HG02884 (cell line): ENCODE results near the gene ZFHX3.

ENCODE experiments used
- ATAC-seq: cut with Tn5 transposase; IDR thresholded peaks from one replicate; pipeline ENCODE4 v1.9.1; 2021; ENCODE audit warnings: mild to moderate bottlenecking, moderate library complexity; ENCODE audit not compliant: unreplicated experiment

The ZFHX3 gene

DNA sequence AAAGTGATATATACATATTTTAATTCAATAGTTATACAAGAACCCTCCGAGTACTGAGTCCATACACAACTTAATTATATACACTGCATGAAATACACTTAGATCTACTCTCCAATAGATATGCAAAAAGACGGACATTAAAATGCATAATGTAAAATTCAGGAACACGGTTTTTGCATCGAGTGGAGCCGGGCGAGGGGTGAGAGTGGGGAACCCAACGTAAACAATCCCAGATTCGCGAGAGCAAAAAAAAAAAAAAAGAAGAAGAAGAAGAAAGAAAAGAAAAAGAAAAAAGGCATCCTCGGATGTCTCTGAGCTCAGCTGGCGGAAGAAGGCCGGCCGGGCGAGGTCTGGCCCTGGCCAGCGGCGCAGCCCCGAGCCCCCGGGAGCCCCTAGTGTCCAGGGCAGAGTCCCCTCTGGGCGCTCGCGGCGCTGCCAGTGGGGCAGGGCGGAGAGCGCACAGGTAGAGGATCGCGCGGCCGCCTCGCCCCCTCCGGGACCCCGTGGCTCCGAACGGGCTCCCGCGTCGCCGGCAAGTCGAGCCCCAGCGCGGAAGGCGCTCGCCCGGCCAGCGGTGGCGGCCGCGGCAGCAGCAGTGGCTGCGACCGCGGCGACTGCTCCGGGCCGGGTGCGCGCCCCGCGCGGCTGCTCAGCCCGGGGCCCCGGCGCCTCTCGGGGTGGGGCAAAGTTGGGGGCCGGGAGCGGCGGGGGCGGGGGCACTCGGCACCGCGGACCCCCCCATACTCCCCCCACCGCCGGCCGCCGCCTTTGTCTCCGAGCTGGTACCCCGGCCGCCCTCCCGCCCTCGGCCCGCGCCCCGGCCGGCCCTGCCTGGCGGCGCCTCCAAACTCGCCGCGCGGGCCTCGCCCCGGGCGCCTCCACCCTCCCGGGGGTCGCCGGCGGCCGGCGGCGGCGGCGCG, 9.6 kb upstream of the ZFHX3 start:
- peak; percentile 44 for ATAC-seq

DNA sequence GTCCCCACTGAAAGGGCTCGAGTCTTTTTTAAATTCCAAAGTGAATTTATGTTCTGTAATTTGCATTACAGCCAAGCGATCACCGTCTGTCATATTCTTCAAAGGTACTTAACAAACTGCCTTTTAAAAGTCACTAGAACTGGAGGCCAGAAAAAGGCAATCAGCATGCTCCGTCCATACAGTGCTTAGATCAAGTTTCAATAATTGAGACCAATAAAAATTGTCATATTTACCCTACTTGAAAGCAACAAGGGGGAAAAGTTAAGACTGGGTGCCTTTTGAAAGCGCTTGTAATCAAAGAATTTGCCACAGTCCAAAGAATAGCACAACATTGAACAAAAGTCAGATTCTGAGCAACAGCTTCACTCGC, 9.0 kb upstream of the ZFHX3 start:
- ATAC-seq = no peak

DNA sequence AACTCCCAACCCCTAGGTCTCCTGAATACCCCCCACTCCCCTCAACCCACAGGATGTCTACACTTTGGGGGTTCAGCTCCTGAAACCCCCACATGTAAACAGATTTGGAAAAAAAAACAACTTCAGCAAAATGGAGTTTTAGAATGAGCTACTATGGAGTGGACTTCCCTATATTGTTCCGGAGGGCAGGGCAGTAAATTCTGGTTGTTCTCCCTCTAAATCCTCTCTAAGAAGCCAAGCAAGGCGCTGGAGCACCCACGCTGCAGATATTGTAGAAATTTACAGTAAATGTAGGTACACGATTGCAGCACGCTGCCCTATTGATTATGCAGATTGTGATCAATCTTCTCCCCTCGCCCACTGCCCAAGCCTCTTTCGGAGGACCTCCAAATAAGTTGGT, 8.5 kb upstream of the ZFHX3 start:
- no peak for ATAC-seq

DNA sequence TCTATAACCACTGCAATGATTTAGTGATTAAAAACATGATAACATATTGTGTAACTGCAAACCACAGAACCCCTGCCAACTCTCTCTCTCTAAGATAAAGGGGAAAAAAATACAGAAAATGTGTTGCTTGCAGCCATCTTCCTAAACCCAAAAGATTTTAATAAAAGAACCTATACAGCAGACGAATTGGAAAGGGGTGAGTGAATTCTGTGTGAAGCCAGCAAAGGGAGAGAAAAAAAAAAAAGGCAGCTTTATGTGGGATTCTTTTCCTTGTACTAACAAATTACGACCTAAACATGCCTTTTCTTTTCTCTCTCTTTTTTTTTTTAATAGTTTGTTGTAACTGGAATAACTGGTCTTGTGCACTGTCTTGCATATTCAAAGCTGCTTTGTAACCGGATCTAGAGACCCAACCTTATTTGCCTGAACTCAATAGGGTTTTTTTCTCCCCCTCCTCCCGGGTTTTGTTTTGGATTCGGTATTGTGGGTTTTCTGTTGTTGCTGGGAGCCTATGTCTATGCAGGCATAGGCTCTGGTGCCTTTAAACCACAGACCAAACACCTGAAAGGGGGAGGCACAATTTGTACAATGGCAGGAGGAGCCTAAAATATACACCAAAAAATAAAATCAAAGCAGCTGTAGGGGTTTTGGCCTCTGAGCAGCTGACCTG, 7.0 kb upstream of the ZFHX3 start:
- ATAC-seq = no peak

DNA sequence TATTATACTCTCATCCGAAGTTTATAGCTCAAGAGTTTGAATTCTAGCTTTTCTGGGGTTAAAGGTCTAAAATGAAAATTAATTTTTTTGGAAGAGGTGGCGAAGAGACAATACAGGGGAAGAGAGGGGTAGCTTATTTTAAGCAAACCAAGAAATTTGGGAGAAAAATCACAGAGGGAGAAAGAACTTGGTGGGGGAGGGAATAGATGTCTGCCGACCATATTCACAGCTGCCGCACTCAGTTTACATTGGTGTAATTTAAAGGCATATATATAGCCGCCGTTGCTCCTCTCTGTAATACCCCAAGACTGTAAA, 6.5 kb upstream of the ZFHX3 start:
- no peak for ATAC-seq

DNA sequence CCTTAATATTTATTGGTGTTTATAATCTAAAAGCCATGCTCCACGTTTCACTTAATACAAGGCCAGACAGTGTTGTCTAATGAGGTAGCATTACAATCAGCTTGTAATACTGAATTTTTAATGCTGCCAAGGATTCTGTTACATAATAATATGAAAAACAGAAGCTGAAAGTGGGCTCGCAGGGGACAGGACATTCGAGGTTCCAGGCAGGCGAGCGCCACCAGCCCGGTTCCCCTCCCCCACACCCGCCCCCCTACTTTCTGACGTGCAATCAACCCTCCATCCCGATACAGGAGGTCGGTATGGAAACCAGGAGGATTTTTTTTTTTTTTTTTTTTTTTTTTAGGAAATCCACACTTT, 6.2 kb upstream of the ZFHX3 start:
- ATAC-seq = no peak

DNA sequence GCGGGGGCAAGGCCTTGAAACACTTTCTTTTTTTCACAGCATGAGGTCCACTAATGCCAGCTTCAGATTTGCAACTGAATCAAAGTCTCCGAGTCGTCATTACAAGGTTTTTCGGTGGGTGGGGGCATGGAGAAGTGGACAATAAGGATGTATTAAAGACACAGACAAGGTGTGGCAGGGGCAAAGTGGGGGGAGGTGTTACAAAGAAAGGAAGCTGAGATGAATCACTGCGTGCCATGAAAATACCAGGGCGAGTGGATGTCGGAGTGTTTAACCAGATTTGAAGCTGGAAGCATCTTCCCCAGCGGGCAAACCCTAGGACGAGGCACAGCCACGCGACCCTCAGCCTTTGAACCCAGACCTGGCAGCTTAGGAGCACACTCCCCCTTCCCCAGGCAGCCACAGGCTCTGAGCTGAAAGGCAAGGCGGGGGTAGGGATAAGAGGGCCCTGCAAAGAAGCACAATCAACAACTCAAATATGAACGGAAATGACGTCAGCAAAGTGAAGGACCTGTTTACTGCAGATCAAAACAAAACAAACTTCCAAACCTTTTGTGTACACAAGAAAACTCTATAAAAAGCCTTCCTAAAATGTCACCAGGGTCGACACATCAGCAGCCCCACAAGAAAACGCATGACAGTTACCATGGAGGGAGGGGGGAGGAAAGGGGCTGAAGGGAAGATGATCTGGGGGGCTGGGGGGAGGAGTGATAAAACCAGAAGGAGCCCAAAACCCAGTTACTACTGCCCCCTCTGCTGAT, 5.6 kb upstream of the ZFHX3 start:
- ATAC-seq = no peak

DNA sequence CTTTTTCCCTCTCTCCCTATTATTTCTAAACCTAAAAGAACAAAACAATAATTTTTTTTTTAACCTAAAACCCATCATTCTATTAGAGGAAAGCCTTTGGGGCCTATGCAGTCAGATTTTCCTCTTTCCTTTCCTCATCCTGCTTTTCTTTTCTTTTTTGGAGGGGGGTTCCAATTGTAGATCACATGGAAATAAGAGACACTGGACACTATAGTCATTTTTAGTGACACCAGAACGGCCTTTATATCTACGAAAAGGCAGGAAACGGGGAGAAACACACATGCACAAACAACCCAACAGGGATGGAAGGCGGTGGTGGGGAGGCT, 5.1 kb upstream of the ZFHX3 start:
- no peak for ATAC-seq

DNA sequence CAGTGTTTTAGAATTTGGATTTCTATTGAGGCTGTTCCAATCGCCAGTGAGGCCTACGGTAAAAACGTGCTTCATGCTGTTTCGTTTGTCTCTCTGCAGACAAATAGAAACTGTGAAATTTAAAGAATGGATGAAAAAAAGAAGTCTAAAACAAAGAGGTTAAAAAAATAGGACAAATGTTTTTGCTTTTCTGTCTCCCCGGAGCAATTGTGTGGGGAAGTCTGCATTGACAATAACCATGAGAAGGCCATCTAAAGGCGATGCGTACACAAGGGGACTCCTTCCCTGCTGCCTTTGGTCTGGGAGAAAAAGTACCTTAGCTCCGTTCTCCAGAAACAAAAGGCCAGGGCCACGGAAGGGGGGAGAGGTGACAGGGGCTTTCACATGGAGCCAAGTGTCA, 4.6 kb upstream of the ZFHX3 start:
- ATAC-seq = no peak

DNA sequence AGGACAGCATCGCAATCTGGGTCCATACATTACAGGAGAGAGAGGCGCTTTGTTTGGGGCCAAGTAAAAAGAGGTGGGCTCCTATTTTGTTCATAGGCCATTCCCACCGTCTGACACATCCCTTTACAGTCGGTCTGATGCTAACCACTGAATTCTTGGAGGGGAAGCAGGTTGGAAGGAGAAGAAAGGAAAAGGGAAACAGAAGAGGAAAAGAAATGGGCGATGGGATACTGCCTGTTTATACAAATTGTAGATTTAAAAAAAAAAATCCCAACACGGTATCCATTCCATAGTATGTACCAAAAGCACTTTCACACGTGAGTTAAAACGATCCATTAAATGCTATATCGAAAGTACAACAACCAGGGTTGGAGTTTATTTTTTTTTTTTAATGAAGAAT, 4.0 kb upstream of the ZFHX3 start:
- ATAC-seq = no peak

DNA sequence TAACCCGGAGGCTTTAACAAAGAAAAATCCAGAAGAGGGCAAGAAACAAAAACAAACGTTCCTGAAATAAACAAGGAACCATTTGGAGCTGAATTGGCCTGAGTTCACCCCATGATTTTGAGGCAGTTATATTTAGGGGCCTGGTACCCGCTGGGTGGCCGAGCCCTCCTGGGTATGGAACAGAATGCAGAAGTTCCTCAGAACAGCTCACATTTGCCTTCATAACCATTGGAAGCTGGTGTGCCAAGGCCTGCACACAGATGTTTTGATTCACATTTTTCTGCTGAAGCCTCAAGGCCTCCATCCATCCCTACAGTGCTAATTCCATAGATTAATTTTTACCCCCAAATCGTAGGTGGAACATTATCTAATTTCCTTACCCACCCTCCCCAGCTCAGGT, 3.3 kb upstream of the ZFHX3 start:
- ATAC-seq = no peak

DNA sequence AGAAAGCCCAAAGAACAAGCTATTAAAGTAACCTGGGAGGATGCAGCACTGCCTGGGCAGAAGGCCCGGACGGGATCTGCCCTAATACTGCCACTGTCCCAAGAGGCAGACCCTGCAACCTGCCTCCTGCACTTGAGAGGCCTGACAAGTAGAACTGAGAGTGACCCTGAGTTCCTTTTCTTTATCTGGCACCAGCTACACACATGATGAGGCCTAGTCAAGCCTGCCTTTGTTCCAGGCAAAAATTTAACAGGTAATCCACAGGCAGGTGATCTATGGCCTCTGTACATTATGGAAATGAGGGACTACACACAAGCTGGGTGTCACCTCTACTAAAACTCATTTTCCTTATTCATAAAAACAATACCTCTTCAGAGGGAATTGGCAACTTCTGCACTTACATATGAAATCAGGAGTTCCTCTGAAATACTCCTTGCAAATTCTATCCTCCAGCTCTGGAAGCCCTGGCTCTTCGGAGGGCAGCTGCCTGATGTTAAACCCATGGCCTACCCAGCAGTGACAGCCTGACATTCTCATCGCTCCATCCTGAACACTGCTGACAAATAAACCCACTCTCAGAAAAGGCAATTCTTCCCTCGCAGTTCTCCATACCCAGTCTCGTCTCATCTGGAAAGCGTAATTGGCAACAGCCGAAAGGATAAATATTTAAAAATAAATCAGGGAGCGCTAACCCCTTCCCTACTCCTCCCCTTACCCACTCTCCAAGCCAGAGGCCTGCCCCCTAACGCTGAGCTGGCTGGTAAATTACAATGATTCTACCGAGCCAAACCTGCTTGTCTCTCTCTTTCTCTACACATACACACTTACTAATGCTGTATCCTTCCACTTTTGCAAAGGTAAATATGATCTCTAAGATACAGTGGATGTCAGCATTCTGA, 2.5 kb upstream of the ZFHX3 start:
- no peak for ATAC-seq

DNA sequence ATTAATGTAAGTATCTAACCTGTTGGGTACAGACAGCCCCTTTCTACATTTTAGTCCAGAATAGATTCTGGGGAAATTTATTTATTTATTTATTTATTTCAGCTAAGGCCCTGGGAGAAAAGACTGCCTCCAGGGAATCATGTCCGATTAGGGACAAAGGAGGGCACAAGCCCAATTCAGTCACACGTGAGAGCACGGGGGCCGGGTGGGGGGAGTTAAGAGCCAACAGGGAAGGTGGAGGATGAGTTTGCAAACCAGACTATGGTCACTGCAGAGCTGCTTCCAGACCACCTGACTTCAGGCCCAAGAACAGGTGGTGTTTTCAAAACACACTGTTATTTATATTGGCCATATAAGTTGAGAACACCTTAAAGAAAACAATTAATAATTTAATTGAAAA, 1.6 kb upstream of the ZFHX3 start:
- no peak for ATAC-seq

DNA sequence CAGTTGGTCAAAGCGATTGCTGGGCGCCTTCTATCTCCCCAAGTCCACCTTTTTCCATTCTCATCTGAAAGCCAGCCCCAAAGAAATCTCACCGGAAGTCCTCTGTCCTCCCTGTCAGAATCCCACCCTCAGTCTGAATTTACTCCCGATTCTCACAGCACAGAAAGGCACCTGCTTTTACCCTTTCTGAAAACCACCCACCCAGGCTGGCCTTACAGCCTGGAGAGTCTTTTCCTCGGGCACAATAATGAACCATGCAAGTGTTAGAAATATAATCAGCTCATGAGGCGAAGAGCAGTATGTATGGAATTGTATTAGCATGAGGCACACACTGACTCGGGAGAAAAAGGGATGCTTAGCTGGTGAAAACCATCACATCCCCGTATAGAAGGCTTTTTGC, 1.2 kb upstream of the ZFHX3 start:
- ATAC-seq = no peak

DNA sequence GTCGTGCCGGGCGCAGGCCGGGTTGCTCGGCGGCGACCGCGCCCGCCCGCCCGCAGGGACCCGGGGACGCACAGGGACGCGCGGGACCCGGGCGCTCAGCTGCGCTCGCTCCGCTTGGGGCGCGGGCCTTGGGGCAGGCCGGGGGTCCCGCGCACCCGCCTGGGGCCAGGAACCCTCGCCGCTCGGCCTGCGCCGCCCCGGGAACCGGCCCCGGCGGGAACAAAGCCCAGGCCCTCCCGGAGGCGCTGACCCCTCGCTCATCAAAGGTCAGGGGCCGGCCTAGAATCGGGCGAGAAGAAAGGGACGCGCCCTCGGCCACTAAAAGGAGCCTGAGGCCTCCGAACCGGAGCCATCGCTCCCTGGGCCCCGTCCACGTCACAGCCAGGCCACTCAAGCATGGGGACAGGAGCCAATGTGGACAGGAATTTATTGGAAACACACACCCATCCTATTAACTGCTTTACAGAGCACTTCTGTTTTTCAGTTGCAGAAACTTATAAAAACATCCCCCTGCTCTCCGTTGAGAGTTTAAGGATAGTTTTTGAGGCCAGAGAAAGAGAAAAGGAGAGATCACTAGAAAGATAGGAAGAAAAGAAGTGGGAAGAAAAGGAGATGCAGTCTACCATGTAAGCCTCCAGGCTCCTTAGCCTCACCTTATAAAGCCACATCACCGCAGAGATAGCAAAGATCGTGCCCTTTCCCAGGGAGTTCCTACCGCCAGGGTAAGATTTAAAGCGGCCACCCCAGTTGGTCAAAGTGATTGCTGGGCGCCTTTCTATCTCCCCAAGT, 558 bp upstream of the ZFHX3 start:
- peak; percentile 14 for ATAC-seq

DNA sequence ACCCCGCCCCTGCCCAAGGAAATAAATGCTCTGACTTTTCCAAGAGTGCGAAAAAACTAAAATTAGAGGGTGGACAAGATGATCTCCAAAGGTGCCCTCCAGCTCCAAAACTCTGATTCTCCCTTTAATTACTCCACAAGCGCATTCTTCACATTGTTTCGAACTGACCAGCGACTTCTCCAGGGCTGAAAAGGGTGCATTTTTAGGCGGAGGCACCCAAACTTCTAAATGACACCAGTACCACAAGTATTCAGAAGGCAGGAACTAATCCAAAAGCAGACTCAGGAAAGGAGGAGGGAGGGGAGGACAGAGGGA, 750 bp downstream of the ZFHX3 start:
- no peak for ATAC-seq

DNA sequence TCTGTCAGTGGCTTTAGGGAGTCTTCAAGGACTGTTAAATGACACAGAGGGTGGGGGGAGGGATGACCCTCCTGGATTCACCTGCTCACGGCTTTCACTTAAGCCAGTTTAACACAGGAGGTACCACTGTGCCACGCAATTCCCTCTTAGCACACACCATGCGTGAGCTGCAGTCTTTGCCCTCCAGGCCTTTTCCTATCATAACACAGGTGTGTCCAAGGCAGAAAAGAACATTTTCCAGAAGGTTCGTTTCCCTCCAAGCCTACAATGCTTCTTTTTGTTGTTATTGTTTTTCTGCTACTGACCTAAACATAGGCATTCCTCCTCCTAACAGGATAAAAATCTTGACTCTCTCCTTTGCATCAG, 1.1 kb downstream of the ZFHX3 start:
- no peak for ATAC-seq

DNA sequence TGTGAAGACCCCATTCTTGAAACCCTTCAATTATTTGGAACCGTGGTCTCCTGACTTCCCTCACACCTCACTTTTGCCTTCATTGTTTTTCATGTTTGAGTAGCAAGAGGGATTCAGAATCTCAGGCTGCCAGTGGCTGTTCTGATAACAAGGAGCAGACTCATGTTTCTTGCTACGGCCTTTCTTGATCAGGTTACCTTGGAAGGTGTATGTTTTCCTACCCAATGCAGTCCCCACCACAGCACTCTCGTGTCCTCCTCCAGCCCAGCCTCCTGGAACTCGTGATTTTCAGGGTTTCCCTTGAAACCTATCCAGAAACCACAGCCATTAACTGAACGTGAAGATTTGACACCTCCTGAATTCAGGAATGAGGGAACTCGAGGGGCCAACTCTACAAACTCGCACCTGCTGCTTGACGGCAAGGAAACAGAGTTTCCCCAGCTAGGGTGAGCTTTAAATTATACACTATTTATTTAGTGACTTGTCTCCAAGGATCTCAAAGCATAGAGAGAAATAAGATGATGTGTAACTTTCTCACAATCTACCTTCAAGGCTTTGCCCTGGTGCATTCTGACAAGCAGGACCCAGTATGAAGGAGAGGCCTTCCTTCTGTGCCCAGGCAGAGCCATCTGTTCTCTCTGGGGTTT, 1.6 kb downstream of the ZFHX3 start:
- ATAC-seq = no peak

DNA sequence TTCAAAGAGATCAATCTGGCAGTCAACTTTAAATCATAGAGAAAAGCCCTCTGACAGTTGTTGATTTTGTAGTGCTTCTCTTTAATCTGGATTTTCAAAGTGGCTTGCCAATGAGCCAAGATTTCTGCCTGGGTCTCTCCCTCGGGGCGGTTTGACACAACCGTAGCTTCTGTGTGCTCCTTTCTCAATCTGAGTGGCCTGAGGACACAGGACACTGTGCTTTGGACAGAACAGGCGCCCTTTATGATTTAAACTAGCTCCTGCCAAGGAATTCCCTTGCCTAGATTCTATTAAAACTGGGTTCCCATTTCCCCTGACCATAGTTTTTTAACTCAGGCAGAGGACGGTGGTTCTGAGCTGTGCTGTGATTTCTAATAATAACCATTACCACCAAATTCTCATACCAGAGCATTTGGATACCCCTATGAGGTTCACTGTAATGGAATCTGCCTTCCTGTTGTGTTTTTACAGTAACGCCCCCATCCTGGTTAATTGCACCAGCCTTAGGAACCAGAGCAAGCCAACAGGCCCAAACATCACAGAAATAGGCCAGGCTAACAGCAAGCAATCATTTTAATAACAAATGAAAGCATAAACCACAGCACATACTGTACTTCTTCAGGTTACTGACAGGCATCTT, 4.0 kb downstream of the ZFHX3 start:
- no peak for ATAC-seq

DNA sequence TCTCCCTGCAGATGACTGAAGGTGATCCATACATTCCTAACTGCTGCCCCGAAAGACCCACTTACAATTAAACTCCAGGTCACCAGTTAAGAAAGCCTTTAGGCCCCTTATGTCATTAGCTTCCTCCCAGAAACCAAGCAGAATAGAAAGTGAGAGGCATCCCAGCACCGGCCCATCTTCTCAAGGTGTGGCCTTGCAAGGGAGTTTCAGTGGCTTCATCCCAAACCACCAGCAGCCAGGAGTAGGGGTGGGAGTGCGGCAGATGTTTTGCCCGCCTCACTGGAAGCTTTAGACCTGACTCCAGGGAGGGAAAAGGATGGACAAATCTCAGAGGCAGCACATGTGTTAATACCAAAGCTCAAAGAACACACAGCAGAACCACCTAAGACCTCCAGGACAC, 5.1 kb downstream of the ZFHX3 start:
- no peak for ATAC-seq
